Right atrium auricular region (tissue), 2 donors: ENCODE data around the gene CHMP4A. TPM values are rescaled to one million over a fixed set of nuclear protein-coding genes. Genes with fewer than 3 reads are reported as not detected.
A peak's percentile ranks its signal among the peaks of the same experiment; 100 is the strongest.

Experiments
- DNase-seq: peaks from one replicate; pipeline ENCODE4 v3.0.0-alpha.2; 2019; ENCODE audit warnings: low spot score
- H3K27ac ChIP-seq, 2 donors: fragments of 200-600 bp; sonication (generic); 1 replicate in 1 of 2; 2 replicates in 1 of 2; pipeline ENCODE4 v1.5.1; 2016 to 2019
- H3K27me3 ChIP-seq, 2 donors: fragments of 200-600 bp; sonication (generic); one replicate each; pipeline versions ENCODE4 v1.5.1 to v1.6.0; 2017 to 2019
- H3K36me3 ChIP-seq: fragments of 200-600 bp; sonication (generic); one replicate; pipeline ENCODE4 v1.5.1; 2016
- H3K4me1 ChIP-seq, 2 donors: fragments of 200-600 bp; sonication (generic); one replicate each; pipeline versions ENCODE4 v1.5.1 to v1.6.0; 2017 to 2019
- H3K4me3 ChIP-seq, 2 donors: fragments of 200-600 bp; sonication (generic); 1 replicate in 1 of 2; 2 replicates in 1 of 2; pipeline ENCODE4 v1.5.1; 2017 to 2019; ENCODE audit warnings: mild to moderate bottlenecking in 1 of 2, moderate library complexity in 1 of 2
- H3K9me3 ChIP-seq, 2 donors: fragments of 200-600 bp; sonication (generic); one replicate each; pipeline ENCODE4 v1.5.1; 2019
- total RNA-seq, 2 donors: library from RNA; depleted of rRNA; stranded (reverse); fragments of >200 nt; gene quantifications; one replicate each; pipeline ENCODE4 v1.1.0, GENCODE V29; 2016
- TF ChIP-seq, protein P1 (sequence below), 2 donors: fragments of 200-600 bp; sonication (generic); IDR thresholded peaks; one replicate each; pipeline ENCODE4 v1.5.1; 2019; ENCODE audit warnings: antibody characterized with exemption in 2 of 2

CHMP4A gene, protein sequence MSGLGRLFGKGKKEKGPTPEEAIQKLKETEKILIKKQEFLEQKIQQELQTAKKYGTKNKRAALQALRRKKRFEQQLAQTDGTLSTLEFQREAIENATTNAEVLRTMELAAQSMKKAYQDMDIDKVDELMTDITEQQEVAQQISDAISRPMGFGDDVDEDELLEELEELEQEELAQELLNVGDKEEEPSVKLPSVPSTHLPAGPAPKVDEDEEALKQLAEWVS
- 10 to 100 TPM; 31.6 to 63.0 TPM for total RNA-seq

DNA sequence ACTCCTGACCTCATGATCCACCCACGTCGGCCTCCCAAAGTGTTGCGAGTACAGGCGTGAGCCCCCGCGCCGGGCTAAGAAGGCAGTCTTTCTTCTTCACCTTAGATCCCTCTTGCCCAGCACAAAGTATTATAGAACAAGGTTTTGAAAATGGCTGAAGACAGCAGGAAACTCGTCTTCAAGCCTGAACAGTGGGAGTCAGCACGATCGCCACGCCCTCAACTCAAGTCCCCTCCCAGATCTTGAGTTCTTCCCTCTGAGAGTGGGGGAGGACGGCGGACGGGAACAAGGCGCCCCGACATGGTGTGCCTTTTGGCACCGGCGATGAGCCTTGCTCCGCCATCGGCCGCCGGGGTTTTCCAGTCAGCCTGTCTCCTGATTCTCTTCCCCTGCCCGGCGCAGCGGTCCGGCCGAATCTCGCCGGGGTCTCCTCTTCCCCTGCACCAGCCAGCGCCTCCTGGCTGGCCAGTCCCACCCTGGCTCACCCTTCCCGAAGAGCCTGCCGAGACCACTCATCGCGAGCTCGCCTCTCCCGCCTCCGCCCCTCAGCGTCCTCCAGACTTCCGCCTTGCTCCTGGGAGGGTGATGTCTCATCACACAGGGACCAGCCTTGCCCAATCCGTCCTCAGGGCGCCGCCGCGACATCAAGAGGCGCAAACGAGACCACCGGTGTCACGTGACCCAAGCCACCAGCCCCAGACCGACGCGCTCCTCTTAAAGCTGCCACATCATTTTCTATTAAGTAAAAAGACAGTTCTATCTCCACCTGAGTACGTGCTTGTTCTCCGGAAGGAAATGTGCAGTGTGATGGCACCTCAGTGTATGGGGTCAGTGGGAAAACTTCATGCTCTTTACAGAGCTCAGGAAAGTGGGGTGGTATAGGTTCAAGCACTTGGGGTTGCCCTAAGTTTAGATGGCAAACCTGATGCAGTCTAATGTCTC is at the start of gene CHMP4A:
TSS of gene CHMP4A (minus strand) at position 565 of the 942 bp plus-strand sequence. CDS start at position 516, 49 bp downstream.
- H3K36me3 ChIP-seq = peaks cover 22% of the 10 kb centered on the region
- TF ChIP-seq, protein P1, sequence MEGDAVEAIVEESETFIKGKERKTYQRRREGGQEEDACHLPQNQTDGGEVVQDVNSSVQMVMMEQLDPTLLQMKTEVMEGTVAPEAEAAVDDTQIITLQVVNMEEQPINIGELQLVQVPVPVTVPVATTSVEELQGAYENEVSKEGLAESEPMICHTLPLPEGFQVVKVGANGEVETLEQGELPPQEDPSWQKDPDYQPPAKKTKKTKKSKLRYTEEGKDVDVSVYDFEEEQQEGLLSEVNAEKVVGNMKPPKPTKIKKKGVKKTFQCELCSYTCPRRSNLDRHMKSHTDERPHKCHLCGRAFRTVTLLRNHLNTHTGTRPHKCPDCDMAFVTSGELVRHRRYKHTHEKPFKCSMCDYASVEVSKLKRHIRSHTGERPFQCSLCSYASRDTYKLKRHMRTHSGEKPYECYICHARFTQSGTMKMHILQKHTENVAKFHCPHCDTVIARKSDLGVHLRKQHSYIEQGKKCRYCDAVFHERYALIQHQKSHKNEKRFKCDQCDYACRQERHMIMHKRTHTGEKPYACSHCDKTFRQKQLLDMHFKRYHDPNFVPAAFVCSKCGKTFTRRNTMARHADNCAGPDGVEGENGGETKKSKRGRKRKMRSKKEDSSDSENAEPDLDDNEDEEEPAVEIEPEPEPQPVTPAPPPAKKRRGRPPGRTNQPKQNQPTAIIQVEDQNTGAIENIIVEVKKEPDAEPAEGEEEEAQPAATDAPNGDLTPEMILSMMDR (IDR thresholded peaks at IDR 0.05) = peak in 1 of 2 donors; percentile 39
- peaks cover 0 to 35% of the 10 kb centered on the region in 2 donors for H3K4me1 ChIP-seq
- peak within 1 kb of the TSS; percentile 89 to 97 for H3K27ac ChIP-seq
- H3K9me3 ChIP-seq = no peaks in the 10 kb centered on the region
- H3K4me3 ChIP-seq = peak within 1 kb of the TSS; percentile 78 to 93
- no peaks in the 10 kb centered on the region for H3K27me3 ChIP-seq
- peak; percentile 99 for DNase-seq

DNA sequence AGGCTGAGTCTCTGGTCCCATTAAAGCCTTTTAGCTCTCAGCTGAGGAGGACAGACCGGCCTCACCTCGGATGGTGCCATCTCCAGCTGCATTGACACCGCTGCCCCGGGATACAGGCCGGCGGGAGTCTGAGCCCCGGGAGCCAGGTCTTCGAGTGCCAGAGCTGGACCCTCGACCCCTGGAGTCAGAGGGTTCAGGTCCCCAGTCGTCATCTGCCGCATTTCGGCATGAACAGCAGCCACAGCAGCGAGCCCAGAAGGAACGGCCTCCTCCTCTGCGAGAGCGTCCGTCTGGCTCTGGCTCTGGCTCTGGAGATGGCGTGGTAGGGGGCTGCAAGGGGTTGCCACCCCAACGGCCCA is 48.7 kb upstream of the CHMP4A start:
- Histone ChIP-seq H3K27ac (no peak overlapping the region), H3K4me1 (no peaks in the 10 kb centered on the region), H3K9me3 (no peaks in the 10 kb centered on the region), H3K4me3 (no peak overlapping the region), H3K36me3 (peaks cover 4% of the 10 kb centered on the region), H3K27me3 (no peaks in the 10 kb centered on the region)
- no peak for DNase-seq
- TF ChIP-seq, protein P1 (IDR thresholded peaks at IDR 0.05) = no peak

DNA sequence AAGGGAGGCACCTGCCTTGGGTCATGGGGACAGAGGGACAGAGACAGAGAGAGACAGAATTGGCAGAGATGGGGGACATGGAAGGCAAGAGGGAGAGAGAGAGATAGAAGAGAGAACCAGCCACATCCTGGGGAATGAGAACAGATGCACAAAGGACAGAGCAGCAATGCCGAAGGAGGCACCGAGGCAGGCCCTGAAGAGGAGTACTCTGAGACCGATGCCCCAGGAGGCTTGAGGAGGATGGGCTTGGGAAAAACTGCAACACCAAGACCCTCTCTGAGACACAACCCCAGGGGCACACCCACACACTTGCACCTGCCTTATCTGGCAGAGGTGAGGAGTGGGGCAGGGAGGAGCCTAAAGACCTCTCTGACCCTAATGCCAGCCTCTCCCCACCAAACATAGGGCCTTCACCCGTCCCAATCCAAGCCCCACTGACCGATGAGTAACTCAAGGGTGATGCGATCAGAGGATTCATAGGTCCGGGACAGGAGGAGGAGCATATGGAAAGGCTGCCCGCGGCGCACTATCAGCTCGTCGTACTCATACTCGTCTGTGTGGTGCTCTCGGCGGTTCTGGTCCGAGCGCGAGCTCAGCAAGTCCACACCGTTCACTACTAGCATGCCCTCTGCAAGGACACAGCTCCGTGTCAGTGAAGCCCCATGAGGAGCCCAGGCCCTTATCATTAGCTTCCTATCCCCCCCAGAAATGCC is 48.1 kb upstream of the CHMP4A start:
- H3K36me3 ChIP-seq = no peaks in the 10 kb centered on the region
- TF ChIP-seq, protein P1 (IDR thresholded peaks at IDR 0.05) = no peak
- DNase-seq = no peak
- H3K27ac ChIP-seq = no peak overlapping the region
- H3K27me3 ChIP-seq = no peaks in the 10 kb centered on the region
- peak overlapping the region in 1 of 2 donors; percentile 1 for H3K4me3 ChIP-seq
- H3K9me3 ChIP-seq = no peaks in the 10 kb centered on the region
- H3K4me1 ChIP-seq = no peaks in the 10 kb centered on the region

DNA sequence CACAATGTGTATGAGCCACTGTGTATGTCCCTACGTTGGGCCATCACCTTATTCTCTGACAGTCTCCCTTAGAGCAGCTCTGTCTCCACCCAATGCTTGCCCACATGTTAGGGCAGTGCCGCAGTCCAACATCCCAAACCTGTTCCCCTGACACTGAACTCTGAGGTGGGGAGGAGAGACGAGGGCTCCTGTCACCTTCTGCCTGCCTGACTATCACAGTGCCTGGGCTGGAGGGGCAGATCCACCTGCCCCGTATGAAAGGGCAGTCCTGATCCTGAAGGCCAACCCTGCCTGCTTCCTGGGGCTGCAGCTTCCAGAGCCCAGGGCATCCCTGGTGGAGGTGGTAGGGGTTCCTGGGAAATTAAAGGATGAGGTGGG is 47.5 kb upstream of the CHMP4A start:
- Histone ChIP-seq H3K36me3 (no peaks in the 10 kb centered on the region), H3K27me3 (no peaks in the 10 kb centered on the region), H3K4me3 (peak overlapping the region in 1 of 2 donors; percentile 1), H3K4me1 (no peaks in the 10 kb centered on the region), H3K9me3 (no peaks in the 10 kb centered on the region), H3K27ac (no peak overlapping the region)
- TF ChIP-seq, protein P1 (IDR thresholded peaks at IDR 0.05) = no peak
- no peak for DNase-seq

DNA sequence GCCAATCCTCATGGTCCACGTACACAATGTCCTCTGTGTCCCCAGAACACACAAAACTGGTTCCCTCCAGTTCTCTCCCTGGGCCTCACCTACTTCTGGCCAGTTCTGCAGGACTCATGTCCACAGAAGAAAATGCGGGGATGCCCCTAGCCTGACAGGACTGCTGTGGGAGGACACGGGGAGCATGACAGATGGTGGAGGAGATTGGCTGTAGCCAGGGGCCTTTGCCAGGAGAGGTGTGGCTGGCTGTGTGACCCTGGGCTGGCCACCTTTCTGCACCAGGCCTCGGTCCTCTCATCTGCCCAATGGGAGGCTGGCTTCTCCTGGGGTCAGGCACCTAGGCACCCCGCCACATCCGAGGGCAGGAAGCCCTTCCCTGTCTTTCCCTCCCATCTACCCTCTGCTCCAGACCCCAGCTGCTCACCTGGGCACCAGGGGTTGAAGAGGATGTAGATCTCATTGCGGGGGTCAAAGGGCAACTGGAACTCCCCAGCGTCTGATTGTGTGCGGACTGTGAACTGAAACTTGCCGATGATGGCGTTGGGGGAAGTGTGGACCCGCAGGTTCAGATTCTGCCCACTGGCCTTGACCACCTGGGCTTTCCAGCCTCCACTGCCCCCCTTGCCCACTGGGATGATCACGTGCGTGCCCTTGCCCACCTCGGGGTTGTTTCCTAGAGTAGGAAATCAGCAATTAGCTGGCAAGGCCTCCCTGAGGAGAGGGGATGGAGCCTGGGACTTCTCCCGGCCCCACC is 46.9 kb upstream of the CHMP4A start:
- no peaks in the 10 kb centered on the region for H3K27me3 ChIP-seq
- no peak overlapping the region for H3K27ac ChIP-seq
- no peak overlapping the region for H3K4me3 ChIP-seq
- DNase-seq = no peak
- TF ChIP-seq, protein P1 (IDR thresholded peaks at IDR 0.05) = no peak
- no peaks in the 10 kb centered on the region for H3K9me3 ChIP-seq
- H3K4me1 ChIP-seq = no peaks in the 10 kb centered on the region
- H3K36me3 ChIP-seq = no peaks in the 10 kb centered on the region
